GM18909 (cell line): ENCODE data around the gene LCE6A.

Experiments
- ATAC-seq: cut with Tn5 transposase; IDR thresholded peaks from one replicate; pipeline ENCODE4 v1.9.1; 2021; ENCODE audit warnings: mild to moderate bottlenecking; ENCODE audit not compliant: unreplicated experiment, poor library complexity

LCE6A gene

GRCh38 chr1:152871731-152872126 is 29.1 kb downstream of the LCE6A start:
- no peak for ATAC-seq

- ATAC-seq: no peak
Measured at GRCh38 chr1:152873495-152873894, 30.8 kb downstream of the LCE6A start.

GRCh38 chr1:152876827-152877226 is 34.2 kb downstream of the LCE6A start:
- no peak for ATAC-seq

- ATAC-seq: no peak
Measured at GRCh38 chr1:152878042-152878441, 35.4 kb downstream of the LCE6A start, which contains the start of gene SMCP. TSS of gene SMCP (plus strand) at chr1:152878322. CDS start at chr1:152884423, 6,101 bp downstream.

GRCh38 chr1:152879559-152880198 is 37.0 kb downstream of the LCE6A start:
- ATAC-seq: no peak

- ATAC-seq: no peak
Measured at GRCh38 chr1:152880316-152880715, 37.7 kb downstream of the LCE6A start.

- ATAC-seq: no peak
Measured at GRCh38 chr1:152880907-152881306, 38.3 kb downstream of the LCE6A start.

GRCh38 chr1:152884085-152884484 is 41.4 kb downstream of the LCE6A start:
- ATAC-seq: no peak

- no peak for ATAC-seq
Measured at GRCh38 chr1:152884506-152884905, 41.9 kb downstream of the LCE6A start.

- ATAC-seq: no peak
Measured at GRCh38 chr1:152884966-152885624, 42.4 kb downstream of the LCE6A start.

- ATAC-seq: no peak
Measured at GRCh38 chr1:152886085-152886484, 43.4 kb downstream of the LCE6A start.

- ATAC-seq: no peak
Measured at GRCh38 chr1:152886758-152887409, 44.2 kb downstream of the LCE6A start.

- ATAC-seq: no peak
Measured at GRCh38 chr1:152888126-152888525, 45.5 kb downstream of the LCE6A start.
